B cell (primary cell): ENCODE results near the gene NDUFV2.

Experiments used
- CTCF ChIP-seq: fragments of 200-600 bp; IDR thresholded peaks from one replicate; pipeline ENCODE4 v1.8.0; 2022; ENCODE audit warnings: antibody characterized with exemption, mild to moderate bottlenecking
- EZH2 ChIP-seq: IDR thresholded peaks from 2 replicates; pipeline ENCODE4 v1.6.1; 2012; ENCODE audit warnings: borderline replicate concordance, low read depth, mild to moderate bottlenecking, moderate library complexity, low read length; ENCODE audit not compliant: insufficient read depth, poor library complexity, severe bottlenecking

GRCh38 chr18:9101730-9102507, 580 bp upstream of the NDUFV2 start:
- no peak for TF ChIP-seq CTCF
- TF ChIP-seq EZH2, result no peak
